SK-N-SH treated with all-trans-retinoic acid at 6 μM for 48 hours (cell line): Measurements from ENCODE around the gene LHFPL2.
A peak's percentile ranks its signal among the peaks of the same experiment; 100 is the strongest.

ENCODE experiments used
- ATAC-seq: fragments of 200-7000 bp; cut with Tn5 transposase; 3 replicates; pipeline ENCODE4 v1.9.1; 2020; ENCODE audit warnings: mild to moderate bottlenecking, moderate library complexity
- CREB5 ChIP-seq: fragments of 250-450 bp; sonication (Bioruptor Pico); IDR thresholded peaks from 2 replicates; pipeline ENCODE4 v1.5.1; 2020; ENCODE audit warnings: low read depth, mild to moderate bottlenecking, moderate library complexity
- CSDC2 ChIP-seq: fragments of 250-450 bp; sonication (Bioruptor Pico); IDR thresholded peaks from 2 replicates; pipeline ENCODE4 v1.5.0; 2020; ENCODE audit warnings: mild to moderate bottlenecking, moderate library complexity
- CSRNP3 ChIP-seq: fragments of 250-450 bp; sonication (Bioruptor Pico); IDR thresholded peaks from 2 replicates; pipeline ENCODE4 v1.5.1; 2021; ENCODE audit warnings: mild to moderate bottlenecking, moderate library complexity
- ESRRG ChIP-seq: fragments of 250-450 bp; sonication (Bioruptor Pico); IDR thresholded peaks from 2 replicates; pipeline ENCODE4 v1.6.1; 2021; ENCODE audit warnings: mild to moderate bottlenecking
- GLIS3 ChIP-seq: fragments of 250-450 bp; sonication (Bioruptor Pico); IDR thresholded peaks from 2 replicates; pipeline ENCODE4 v1.5.0; 2020; ENCODE audit warnings: mild to moderate bottlenecking, moderate library complexity
- ISL1 ChIP-seq: fragments of 250-450 bp; sonication (Bioruptor Pico); IDR thresholded peaks from 2 replicates; pipeline ENCODE4 v2.1.2; 2022; ENCODE audit warnings: mild to moderate bottlenecking, moderate library complexity
- OSR1 ChIP-seq: fragments of 250-450 bp; sonication (Bioruptor Pico); IDR thresholded peaks from 2 replicates; pipeline ENCODE4 v1.8.0; 2022; ENCODE audit warnings: moderate library complexity, mild to moderate bottlenecking, inconsistent platforms
- PATZ1 ChIP-seq: fragments of 250-450 bp; sonication (Bioruptor Pico); IDR thresholded peaks from 2 replicates; pipeline ENCODE4 v1.8.0; 2020; ENCODE audit warnings: mild to moderate bottlenecking, moderate library complexity, borderline replicate concordance
- PPARA ChIP-seq: fragments of 250-450 bp; sonication (Bioruptor Pico); IDR thresholded peaks from 2 replicates; pipeline ENCODE4 v1.5.0; 2020; ENCODE audit warnings: mild to moderate bottlenecking, borderline replicate concordance
- RARB ChIP-seq: fragments of 250-450 bp; sonication (Bioruptor Pico); IDR thresholded peaks from 2 replicates; pipeline ENCODE4 v1.8.0; 2021; ENCODE audit warnings: mild to moderate bottlenecking, moderate library complexity
- SNAI2 ChIP-seq: fragments of 250-450 bp; sonication (Bioruptor Pico); IDR thresholded peaks from 2 replicates; pipeline ENCODE4 v1.5.0; 2020; ENCODE audit warnings: mild to moderate bottlenecking, moderate library complexity
- TCF4 ChIP-seq: fragments of 250-450 bp; sonication (Bioruptor Pico); IDR thresholded peaks from 2 replicates; pipeline ENCODE4 v1.8.0; 2021; ENCODE audit warnings: mild to moderate bottlenecking, moderate library complexity, borderline replicate concordance
- TSHZ2 ChIP-seq: fragments of 250-450 bp; sonication (Bioruptor Pico); IDR thresholded peaks from 2 replicates; pipeline ENCODE4 v1.5.0; 2020; ENCODE audit warnings: mild to moderate bottlenecking, moderate library complexity
- ZFP3 ChIP-seq: fragments of 250-450 bp; sonication (Bioruptor Pico); IDR thresholded peaks from 2 replicates; pipeline ENCODE4 v1.5.0; 2020; ENCODE audit warnings: mild to moderate bottlenecking, moderate library complexity
- ZFP30 ChIP-seq: fragments of 450-650 bp; formaldehyde crosslinking; IDR thresholded peaks from 2 replicates; pipeline ENCODE4 v1.5.0; 2022; ENCODE audit warnings: mild to moderate bottlenecking, moderate library complexity
- ZNF565 ChIP-seq: fragments of 450-650 bp; formaldehyde crosslinking; conservative IDR thresholded peaks from 2 replicates; pipeline ENCODE4 v1.5.0; 2020; ENCODE audit warnings: low read depth, mild to moderate bottlenecking, moderate library complexity
- ZNF8 ChIP-seq: fragments of 450-650 bp; formaldehyde crosslinking; IDR thresholded peaks from 2 replicates; pipeline ENCODE4 v1.5.0; 2020; ENCODE audit warnings: mild to moderate bottlenecking, moderate library complexity

LHFPL2 gene

GRCh38 chr5:78492224-78492623 lies 156.3 kb downstream of the LHFPL2 start (continued):
- TF ChIP-seq PATZ1 (CRISPR knock-in tag) (no peak), ESRRG (no peak), RARB (CRISPR knock-in tag) (no peak)

GRCh38 chr5:78490709-78491485 lies 157.7 kb downstream of the LHFPL2 start:
- no peak for TF ChIP-seq ESRRG
- no peak for TF ChIP-seq PATZ1 (CRISPR knock-in tag)
- TF ChIP-seq SNAI2 = no peak
- TF ChIP-seq CSDC2 = no peak
- no peak for TF ChIP-seq CREB5 (CRISPR knock-in tag)
- TF ChIP-seq ZFP30 = no peak
- no peak for TF ChIP-seq ZNF8 (CRISPR knock-in tag)
- TF ChIP-seq TSHZ2 = no peak
- no peak for TF ChIP-seq OSR1 (CRISPR knock-in tag)
- ATAC-seq = peak; percentile 44

GRCh38 chr5:78487846-78488245 lies 160.7 kb downstream of the LHFPL2 start:
- TF ChIP-seq CSRNP3 (CRISPR knock-in tag) = no peak
- no peak for TF ChIP-seq ZNF565 (CRISPR knock-in tag)
- TF ChIP-seq TCF4 (CRISPR knock-in tag) = no peak
- TF ChIP-seq GLIS3 = no peak
- no peak for ATAC-seq

- no peak for TF ChIP-seq CSDC2
- no peak for TF ChIP-seq SNAI2
- TF ChIP-seq ESRRG = no peak
- TF ChIP-seq PPARA (CRISPR knock-in tag) = no peak
- TF ChIP-seq ISL1 = no peak
- TF ChIP-seq GLIS3 = no peak
- no peak for TF ChIP-seq ZFP3 (CRISPR knock-in tag)
- no peak for TF ChIP-seq PATZ1 (CRISPR knock-in tag)
- ATAC-seq = no peak
Measured at GRCh38 chr5:78486218-78486617, 162.4 kb downstream of the LHFPL2 start.
